DMS 273 treated with DMSO at 0.1 percent for 48 hours (cell line): ENCODE results near the gene TMEM242.

ENCODE experiments used
- DNase-seq: peaks from one replicate; lab custom pipeline; 2025; lab: John Stamatoyannopoulos, UW

TMEM242 gene

DNA sequence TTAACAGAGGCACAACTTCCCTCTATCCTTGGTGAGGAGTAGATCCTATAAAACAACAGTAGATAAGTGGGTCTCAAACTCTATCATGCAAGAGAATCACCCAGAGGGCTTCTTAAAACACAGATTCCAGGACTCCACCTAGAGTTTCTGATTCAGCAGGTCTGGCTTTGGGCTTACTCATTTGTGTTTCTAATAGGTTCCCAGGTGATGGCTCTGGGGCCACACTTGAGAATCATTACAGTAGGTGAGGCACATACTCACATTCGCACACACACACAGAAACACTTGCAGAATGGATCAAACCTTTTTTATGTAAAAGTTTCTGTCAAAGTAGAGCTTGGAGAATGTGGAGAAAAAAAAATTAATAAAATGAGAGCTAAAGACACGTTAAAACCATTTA is 52.4 kb downstream of the TMEM242 start:
- no peak for DNase-seq

DNA sequence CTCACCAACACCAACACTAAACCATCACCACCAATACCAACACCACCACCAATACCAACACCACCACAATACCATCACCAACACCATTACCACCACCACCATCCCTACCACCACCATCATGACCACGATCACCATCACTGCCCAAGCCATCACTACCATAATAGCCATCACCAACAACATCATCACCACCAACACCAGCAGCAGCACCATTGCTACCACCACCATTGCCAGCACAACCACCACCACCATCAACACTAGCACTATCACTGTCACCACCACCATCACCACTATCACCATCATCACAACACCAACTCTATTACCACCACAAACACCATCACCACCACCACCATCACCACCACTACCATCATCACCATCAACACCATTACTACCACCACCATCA is 53.0 kb downstream of the TMEM242 start:
- no peak for DNase-seq

DNA sequence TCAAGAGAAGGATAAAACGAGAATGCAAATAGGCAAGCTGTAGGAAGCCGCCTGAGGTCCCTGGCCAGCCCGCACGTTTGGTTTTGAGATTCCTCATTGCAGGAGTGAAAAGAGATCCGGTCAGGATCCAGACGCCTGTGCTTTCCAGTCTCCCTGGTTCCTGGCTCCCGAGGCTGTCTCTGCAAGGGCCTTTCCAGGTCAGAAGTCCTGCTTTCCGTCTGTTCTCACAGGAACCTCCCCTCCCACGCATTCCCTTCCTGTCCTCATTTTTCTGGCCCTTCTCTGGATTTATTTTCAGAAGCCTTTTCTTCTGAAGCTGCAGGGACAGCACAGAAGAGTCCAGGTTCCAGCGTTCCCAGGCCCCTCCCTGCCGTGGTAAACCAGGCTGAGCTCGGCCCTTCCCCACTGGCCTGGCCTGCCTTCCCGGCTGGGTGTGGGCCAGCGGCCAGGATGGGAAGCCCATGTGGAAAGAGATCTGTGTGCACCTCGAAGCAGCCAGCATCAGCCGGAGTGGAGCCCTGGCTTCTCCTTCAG is 54.0 kb downstream of the TMEM242 start:
- no peak for DNase-seq

DNA sequence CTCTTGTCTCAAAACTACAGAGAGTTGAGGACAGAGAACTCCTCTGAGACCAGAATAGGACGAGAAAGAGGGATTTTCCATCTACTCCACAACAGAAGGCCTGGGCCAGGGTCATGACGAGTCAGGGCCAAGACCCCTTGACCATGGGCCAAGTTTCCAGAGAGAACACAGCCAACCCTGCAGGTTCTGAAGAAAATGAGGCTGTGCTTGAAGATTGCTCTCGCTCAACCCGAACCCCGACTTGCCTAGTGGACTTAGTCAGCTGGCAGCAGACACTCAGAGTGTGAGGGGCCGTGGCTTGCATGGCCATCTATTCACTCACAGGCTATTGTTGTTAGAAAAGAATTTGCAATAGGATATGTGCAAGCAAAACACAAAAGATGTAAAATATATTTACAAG is 54.5 kb downstream of the TMEM242 start:
- DNase-seq, result no peak

DNA sequence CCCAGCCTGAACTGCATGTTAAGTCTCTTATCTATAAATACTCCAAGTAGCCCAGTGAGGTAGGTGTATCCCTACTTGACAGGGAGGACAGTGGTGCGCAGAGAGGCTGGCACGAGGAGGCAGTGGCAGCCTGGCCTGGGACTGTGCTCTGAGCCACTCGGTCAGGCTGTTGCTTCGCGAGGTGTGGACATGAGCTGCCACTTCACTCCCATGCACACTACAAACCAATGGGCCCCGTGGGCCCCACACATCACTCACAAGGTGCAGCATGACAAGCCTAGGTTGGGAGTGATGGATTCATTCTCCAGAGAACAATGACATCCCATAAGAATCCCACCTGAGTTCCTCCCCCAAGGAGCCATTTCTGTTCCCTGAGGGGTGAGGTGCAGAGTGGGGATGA is 54.9 kb downstream of the TMEM242 start:
- DNase-seq, result no peak

DNA sequence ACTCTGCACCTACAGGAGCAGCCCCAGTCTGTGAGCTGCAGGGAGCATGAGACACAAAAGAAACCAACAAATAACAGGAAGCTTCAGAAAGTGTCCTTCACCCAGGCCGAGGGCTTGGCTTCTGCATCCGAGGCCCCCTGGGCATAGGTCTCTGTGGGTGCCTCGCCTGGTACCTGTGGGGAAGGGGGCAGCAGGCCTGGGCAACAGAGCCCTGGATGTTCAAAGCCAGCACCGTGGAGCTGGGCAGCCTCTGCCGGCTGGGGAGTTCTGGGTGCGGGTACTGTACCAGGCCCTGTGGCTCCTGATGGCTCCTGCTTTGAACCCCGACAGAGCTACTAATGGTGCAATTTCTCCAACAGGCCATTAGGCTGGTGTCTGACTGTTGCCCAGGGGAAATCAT is 55.7 kb downstream of the TMEM242 start:
- no peak for DNase-seq

DNA sequence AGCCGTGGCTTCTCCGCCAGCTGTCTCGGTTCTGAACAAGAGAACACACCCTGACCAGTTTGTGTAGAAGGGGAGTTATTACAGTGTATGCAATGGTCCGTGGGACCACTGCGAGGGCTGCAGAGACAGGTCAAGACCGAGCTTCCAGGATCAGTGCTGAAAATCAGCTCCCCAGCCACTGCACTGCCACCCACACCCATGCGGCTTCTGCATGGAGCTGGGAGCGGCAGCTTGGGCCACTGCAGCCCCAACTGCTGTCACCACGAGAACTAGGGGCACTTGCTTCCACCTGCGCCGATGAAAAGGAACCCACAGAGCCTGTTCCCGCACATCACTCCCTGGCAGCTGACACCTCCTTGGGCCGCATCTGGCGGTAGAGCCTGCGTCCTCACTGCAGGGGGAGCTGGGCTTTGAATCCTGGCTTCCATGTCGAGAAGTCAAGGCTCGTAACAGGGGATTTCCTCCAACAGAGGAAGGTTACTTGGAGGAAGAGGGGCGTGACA is 56.2 kb downstream of the TMEM242 start:
- no peak for DNase-seq

DNA sequence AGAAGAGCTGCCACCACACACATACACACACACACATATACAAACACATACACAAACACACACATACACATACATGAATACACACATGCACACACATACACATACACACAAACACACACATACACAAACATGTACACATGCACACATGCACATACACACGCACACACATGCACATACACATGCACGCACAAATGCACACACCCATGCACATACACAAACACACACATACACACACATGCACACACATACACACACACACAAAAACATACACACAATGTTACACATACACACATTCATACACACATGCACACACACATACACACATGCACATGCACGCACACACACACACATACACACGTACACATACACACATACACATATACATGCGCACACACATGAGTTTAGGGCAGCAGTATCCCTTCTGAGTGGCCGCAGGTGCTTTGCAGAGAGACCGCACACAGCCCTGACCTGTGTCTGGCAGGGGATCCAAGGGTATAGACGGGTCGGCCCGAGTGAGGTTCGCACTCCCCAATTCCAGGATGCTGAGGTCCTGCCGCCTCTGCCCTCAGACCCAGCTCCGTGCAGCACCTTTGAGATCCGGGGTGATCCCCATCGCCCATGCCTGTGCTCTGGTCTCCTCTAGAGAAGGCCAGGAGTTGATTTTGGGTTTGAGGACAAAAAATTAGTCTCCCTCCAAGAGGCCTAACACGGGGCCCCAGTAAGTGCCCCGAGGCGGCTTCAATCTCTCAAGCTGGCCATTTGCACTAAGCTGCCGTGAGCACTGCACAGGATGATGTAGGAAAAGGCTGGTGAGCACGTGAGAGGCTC is 56.8 kb downstream of the TMEM242 start:
- DNase-seq, result no peak

DNA sequence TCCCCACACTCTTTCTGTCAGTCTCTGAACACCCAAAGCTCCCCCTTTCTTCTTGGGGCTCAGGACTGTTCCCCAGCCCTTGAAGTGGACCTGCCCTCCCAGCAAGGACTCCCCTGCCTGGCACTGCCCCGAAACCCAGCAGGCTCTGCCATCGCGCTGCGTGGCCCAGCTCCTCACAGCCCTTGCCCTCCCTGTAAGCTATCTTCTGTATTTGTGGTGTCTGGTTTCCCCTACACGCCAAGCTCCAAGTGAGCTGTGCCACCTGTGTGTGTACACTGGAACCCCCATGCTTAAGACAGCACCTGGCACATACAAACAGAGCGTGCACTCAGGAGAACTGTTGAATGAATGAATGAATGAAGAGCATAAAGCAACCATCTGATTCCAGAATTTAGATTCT is 57.7 kb downstream of the TMEM242 start:
- DNase-seq, result no peak

DNA sequence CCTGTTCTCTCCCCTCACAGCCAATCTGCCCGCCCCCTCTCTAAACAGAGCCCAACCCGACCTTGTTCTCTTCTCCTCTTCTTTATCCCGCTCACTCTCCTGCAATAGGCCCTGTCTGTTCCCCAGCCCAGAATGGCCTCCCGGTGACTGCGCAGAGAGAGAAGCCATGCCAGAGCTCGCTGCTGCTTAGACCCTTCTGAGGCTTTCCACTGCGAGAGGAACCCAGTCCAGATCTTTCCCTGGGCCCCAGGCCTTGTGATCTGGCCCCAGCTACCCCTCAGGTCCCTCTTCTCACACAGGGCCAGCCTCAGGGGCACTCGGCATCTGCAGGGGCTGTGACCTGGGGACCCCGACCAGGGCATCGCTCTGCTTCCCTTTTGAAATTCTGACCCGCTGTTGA is 58.1 kb downstream of the TMEM242 start:
- DNase-seq, result no peak

DNA sequence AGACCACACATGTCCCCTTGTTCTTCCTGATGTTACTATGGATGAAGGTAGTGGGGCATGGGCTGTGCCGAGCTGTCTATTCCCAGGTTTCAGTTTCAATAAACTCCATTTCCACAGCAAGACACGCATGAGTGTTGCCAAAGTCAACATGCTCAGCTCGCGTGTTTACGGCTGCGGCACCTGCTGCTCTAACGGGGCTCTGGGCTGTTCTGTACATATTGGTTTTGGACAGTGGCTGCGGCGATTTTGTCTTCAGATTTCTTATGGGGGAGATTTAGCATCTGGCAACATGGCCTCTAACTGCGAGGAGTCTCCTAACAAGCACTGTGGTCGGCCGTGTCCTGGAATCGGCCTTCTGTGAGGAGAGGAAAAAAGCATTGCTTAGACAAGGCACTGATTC is 58.6 kb downstream of the TMEM242 start:
- DNase-seq, result no peak

DNA sequence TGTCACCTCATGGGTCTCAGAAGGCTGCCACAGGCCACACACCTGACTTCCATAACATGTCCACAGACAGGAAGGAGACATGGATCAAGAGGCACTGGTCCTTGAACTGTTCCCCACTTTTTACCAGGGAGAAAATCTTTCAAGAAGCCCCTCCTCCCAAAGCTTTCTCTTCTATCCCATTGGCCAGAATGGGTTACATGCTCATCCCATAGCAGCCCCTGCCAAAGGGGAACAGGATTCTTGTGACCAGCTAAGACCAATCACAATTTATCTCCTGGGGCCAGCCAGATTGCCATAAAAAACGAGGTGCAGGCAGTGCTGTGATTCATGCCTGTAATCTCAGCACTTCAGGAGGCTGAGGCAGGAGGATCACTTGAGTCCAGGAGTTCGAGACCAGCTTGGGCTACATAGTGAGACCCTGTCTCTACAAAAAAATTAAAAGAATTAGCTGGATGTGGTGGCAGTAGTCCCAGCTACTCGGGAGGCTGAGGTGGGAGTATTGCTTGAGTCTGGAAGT is 59.4 kb downstream of the TMEM242 start:
- DNase-seq, result no peak

DNA sequence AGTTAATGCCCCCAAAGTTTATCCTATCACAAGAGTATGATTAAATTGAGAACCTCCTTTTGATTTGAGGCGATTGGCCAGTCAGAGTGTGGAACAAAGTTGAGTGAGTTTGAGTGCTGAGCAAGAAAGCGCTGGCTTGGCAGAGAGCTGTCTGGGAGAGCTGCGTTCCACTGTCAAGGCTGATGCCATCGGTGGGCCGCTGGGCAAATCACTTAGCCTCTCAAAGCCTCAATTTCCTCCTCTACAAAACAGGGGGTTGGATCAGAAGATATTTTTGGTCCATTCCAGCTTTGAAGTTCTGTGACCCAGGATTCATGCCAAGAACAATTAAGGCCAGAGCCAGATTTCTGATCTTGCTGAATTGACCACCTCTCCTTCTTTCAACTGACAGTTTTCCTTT is 60.2 kb downstream of the TMEM242 start:
- no peak for DNase-seq

DNA sequence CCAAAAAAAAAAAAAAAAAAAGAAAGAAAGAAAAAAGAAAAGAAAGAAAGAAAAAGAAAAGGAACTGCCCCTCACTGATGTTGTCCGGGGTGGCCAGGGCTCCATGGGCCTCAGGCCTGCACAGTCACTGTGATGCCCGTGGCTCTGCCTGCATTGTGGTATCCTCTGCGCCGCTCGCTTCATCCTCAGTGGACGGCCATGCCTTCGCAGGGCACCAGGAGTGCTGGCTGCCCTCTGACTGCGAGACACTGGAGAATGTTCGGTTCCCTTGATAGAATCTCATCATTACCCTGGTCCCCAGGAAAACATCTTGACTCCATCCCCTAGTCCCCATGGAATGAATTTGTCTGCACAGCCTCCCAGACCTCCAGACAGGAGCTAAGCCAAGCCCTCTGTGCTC is 61.7 kb downstream of the TMEM242 start:
- no peak for DNase-seq

DNA sequence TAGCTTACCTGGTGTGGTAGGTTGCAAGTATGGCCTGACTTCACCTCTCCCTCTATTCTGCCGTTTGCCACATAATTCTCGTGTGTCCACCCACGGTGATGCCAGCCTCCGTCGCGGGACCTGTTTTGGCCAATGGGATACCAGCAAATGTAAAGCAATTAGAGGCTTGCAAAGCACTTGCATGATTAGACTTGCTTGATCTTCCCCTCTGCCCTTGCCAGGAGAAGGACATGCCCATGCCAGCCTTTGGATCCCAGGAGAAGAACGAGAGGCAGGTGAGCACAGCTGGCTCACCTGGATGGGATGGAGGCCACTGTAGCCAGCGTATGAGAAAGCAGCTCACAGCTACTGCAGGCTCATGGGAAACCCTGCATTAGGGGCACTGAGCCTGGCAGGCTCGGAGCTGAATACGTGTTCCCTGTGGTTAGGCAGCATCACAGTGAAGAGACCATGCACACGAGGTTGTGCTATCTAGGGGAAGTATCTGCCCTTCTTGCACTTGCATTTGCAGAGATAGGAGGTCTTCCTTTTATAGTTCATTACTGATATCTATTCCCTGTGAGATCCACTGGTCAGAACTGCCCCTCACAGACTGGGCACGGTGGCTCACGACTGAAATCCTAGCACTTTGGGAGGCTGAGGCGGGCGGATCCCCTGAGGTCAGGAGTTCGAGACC is 62.4 kb downstream of the TMEM242 start:
- DNase-seq, result no peak

DNA sequence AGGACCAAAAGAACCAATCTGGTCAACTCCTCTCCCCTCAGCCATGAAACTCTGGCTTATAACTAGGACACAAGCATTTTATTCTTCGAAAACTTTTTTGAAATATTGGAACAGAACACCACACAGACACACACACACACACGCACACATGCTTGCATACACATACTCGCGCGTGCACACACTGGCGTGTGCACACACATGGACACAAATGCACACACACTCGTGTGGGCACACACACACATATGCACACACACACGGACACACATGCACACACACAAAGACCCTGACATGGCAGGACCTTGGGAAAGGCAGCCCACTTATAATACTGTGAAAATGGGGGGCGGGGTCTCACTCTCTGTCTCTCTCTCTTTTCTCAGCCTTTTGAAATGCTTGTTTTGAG is 63.9 kb downstream of the TMEM242 start:
- DNase-seq, result no peak

DNA sequence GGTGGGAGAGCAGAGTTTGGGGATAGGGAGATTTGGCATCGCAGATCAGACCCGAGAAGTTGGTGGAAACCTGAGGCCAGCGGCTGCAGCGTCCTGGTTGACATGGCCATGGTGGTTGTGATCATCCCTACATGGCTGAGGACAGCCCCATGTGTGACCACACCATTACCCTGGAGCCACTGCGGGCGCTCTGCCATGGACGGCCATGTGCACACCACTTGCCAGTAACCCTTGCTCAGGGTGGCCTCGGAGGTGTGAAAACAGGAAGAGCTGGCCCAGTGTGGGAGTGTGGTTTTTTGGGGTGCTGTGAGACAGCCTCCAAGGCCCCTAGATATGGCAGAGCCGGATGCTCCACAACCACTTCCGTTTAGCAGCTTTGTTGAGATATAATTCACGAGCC is 64.4 kb downstream of the TMEM242 start:
- no peak for DNase-seq

DNA sequence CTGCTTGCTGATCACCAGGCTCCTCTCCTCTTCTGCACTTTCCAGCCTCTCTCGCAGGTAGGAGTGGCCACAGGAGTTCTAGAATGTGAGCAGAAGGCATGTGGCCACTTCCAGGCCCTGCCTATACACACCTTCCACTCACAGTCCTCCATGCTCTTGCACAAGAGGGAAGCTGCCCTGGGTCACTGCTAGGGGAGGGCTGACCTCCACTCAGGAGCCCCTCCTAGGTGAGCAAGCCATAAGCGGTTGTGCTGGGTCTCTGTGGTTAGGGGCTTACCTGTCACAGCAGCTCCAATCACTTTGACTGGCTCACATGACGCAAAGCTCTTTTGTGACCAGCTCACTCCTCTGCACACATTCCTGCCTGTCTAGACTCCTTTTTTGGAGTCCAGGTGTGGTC is 68.2 kb downstream of the TMEM242 start:
- DNase-seq, result no peak

DNA sequence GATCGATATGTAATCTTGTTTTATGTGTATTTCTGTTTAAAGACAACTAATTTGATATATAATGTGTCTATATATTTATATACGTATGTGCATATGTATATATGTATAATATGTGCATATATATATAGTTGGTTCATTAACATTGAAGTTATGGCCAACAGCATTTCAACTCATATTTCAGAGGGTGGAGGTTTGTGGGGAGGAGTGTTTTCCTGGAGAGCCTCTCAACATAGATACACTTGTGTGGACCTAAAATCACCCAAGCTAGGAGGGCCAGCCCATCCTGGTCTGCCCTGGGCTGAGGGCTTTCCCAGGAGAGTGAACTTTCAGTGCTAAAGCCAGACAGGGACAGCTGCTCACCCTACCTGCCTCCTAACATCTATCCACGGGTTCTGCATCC is 68.8 kb downstream of the TMEM242 start:
- no peak for DNase-seq

DNA sequence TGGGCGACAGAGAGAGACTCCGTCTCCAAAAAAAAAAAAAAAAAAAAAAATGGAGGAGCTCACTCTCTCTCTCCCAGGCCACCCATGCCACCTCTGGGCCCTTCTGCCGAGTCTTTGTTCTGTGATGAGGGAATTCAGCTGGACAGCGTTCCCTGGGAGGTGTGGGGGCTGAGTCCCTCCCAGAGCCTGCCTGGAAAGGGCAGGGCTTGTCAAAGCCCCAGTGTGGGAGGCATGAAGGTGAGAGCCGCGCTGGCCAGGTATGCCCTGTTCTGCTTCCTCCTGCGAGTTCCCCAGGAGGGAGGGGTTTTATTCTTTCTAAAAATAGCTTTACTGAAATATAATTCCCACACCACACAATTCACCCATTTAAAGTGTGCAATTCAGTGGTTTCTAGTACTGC is 69.6 kb downstream of the TMEM242 start:
- no peak for DNase-seq

DNA sequence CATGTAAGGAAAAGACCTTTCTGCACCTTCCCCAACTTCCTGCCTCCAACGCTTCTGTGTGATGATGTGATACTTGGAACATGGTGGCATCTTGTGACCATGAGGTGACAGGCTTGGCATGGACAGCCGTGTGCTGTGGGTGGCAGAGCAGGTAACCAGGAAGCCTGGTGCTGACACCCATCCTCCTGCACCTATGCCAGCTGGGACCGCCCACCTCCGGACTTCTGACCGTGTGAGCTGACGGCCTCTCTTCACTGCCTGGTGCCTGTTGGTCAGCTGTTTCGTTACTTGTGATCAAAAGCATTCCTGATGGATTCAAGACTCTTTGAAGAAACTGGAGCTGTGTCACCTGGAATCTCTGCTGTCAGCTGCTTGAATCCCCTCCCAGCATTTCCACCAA is 70.3 kb downstream of the TMEM242 start:
- DNase-seq, result no peak

DNA sequence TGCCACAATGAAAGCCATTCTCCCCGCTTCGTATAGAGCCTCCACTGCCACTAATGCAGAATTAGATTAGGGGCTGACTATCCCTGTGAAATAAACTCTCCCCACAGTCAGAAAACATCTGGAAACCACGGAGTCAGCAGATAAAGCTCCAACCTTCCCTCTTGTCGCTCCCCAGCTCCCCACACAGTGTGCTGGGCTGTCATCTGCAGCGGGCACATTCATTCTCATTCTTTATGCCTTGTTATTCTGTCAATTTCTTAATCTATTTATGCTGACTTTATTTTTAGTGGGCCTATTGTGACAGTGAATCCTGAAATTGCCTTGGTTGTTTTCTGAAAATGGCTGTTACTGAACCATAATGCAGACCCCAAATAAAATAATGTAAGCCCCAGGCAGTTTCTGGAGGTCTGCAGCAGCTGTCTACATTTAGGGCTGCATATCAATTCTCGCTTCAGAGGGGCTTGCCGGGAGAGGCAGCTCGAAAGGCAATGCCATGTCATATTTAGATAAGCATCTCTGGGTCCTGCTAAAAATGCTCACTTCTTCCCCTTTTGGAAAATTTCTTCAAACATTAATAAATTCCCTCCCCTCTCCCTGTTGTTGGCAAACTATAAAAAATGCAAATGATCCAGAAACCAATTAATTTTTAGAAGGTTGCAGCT is 71.6 kb downstream of the TMEM242 start:
- DNase-seq, result no peak

DNA sequence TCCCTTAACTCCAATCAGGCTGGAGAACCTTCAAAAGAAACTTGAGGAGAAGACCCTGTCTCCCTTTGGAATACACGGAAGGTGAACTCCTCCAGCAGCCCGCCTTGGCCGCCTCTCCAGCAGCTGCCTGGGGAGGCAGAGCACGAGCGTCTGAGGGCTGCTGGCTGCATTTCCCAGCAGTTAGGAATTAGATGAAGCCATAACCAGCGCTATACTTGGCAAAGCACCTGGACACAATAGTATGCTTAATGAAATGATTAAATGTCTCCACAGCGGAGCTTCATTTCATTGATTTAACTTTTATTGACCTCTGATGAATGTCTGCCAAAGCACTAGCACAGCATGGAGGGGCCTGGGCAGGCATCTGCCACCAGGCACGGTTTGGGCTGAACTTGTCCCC is 73.5 kb downstream of the TMEM242 start:
- no peak for DNase-seq
